Measurements from ENCODE around the gene XIRP2.

- TF ChIP-seq CTCF (IDR thresholded peaks at IDR 0.05) = no peak
- no peak for TF ChIP-seq EP300 (IDR thresholded peaks at IDR 0.05)
- no peak for TF ChIP-seq POLR2AphosphoS5 (IDR thresholded peaks at IDR 0.05)
- no peak for TF ChIP-seq POLR2A (IDR thresholded peaks at IDR 0.05)
Observed at GRCh38 chr2:167115541-167115940, 227.3 kb downstream of the XIRP2 start.
